ENCODE measurements around the gene NMRK1.

DNA sequence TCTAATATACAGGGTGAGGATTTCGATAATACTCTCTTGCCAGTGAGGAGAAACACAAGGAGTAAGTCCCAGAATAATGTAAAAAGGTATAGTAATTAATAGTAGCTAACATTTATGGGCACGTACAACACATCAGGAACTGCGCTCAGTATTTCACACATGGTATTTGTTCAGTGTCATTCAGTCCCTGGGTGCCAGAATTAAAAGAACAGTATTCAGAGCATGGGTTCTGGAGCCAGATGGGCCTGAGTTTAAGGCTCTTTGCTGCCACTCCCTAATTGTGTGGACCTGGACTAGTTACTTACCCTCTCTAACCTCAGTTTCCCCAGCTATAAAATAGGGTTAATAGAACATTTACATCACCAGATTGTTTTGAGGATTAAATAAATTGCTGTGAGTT is 16.7 kb upstream of the NMRK1 start:
- no peak for TF ChIP-seq CTCF (IDR thresholded peaks at IDR 0.05)
- TF ChIP-seq JUND (IDR thresholded peaks at IDR 0.05): no peak
- TF ChIP-seq EP300 (IDR thresholded peaks at IDR 0.05; ENCODE audit: borderline replicate concordance in 1 of 2, low read depth in 1 of 2, low read length in 1 of 2): no peak
- TF ChIP-seq SIN3A (IDR thresholded peaks at IDR 0.05; ENCODE audit: borderline replicate concordance, low read depth, low read length): no peak
- TF ChIP-seq ELF1 (IDR thresholded peaks at IDR 0.05): no peak
- TF ChIP-seq GABPA (IDR thresholded peaks at IDR 0.05; ENCODE audit: low read depth): no peak
- TF ChIP-seq EZH2phosphoT487 (IDR thresholded peaks at IDR 0.05; ENCODE audit: borderline replicate concordance, low read depth): no peak
- no peak for TF ChIP-seq POLR2AphosphoS5 (IDR thresholded peaks at IDR 0.05; ENCODE audit: low read depth, low read length)
- TF ChIP-seq GATA2 (CRISPR knock-in tag; IDR thresholded peaks at IDR 0.05): no peak
